Central memory CD8-positive, alpha-beta T cell (primary cell): ENCODE measurements around the gene GARIN5A.
A peak's percentile ranks its signal among the peaks of the same experiment; 100 is the strongest.

Experiments
- ATAC-seq: fragments of 150-1000 bp; cut with Tn5 transposase; replicated peaks from 2 replicates; pipeline ENCODE4 v1.10.0; 2022; ENCODE audit warnings: mild to moderate bottlenecking, moderate FRiP score, moderate number of reproducible peaks; ENCODE audit not compliant: poor library complexity, severe bottlenecking; ENCODE audit errors: extremely low read depth
- DNase-seq, 2 donors: peaks; one replicate each; pipeline ENCODE4 v3.0.0; 2021; ENCODE audit warnings: low spot score in 2 of 2
- H3K27ac Mint-ChIP-seq: one replicate; pipeline ENCODE4 v1.8.0; 2022; ENCODE audit warnings: low read depth, mild to moderate bottlenecking, moderate library complexity, mixed read lengths
- H3K27me3 Mint-ChIP-seq: one replicate; pipeline ENCODE4 v1.8.0; 2022; ENCODE audit warnings: mixed read lengths
- H3K36me3 Mint-ChIP-seq: one replicate; pipeline ENCODE4 v1.8.0; 2022; ENCODE audit warnings: mild to moderate bottlenecking, moderate library complexity, mixed read lengths; ENCODE audit not compliant: insufficient read depth
- H3K4me1 Mint-ChIP-seq: one replicate; pipeline ENCODE4 v1.8.0; 2022; ENCODE audit warnings: mixed read lengths
- H3K4me3 Mint-ChIP-seq: one replicate; pipeline ENCODE4 v1.8.0; 2022; ENCODE audit warnings: mild to moderate bottlenecking, moderate library complexity, mixed read lengths
- H3K9me3 Mint-ChIP-seq: one replicate; pipeline ENCODE4 v1.8.0; 2022; ENCODE audit warnings: mixed read lengths

The GARIN5A gene

DNA sequence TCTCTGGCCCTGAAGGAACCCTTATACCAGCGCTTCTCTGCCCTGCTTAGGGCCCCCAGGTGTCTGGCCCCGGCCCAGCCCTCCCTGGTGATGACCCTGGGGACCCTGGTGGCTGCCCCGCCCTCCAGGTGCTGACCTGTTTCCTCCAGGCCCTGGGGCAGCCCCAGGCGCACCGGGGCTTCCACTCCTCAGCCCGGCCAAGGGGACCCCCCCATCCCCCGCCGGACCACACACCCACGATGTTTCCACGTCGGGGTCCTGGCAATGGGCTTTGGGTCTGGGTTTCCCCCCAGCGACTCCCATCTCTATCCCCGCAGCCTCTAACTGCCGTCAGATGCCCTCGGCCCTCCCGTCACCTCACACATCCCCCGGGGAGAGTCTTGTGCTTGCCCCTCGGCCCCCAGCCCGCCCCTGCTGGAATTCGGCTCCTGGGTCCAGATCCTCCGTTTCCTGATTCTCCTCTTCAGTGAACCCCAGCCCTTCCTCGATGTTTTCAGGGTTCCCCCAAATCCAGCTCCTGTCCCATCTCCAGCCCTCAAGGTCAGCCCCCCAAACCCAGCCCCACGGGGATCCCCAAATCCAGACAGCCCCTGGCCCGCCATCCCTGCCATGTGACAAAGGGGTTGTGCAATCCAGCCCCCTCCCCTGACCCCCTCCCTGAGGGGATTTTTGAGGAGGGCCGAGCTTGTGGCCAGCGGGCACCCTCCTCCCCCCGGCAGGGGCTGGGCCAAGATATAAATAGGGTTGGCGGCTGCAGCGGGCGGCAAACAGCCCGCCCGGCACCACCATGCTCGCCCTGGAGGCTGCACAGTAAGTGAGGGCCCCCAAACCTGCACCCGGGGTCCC lies 58.2 kb downstream of the GARIN5A start, which contains the start of gene SPIB:
Gene SPIB (plus strand): TSS at position 763 of the 846 bp plus-strand sequence. CDS start 25 bp downstream, at position 788.
- Mint-ChIP-seq H3K27me3 (peaks cover 45% of the 10 kb centered on the region), H3K9me3 (no peaks in the 10 kb centered on the region), H3K36me3 (no peaks in the 10 kb centered on the region), H3K27ac (peak within 1 kb of the TSS; percentile 63), H3K4me3 (peak within 1 kb of the TSS; percentile 1), H3K4me1 (peaks cover 13% of the 10 kb centered on the region)
- DNase-seq (no peak), ATAC-seq (no peak)

DNA sequence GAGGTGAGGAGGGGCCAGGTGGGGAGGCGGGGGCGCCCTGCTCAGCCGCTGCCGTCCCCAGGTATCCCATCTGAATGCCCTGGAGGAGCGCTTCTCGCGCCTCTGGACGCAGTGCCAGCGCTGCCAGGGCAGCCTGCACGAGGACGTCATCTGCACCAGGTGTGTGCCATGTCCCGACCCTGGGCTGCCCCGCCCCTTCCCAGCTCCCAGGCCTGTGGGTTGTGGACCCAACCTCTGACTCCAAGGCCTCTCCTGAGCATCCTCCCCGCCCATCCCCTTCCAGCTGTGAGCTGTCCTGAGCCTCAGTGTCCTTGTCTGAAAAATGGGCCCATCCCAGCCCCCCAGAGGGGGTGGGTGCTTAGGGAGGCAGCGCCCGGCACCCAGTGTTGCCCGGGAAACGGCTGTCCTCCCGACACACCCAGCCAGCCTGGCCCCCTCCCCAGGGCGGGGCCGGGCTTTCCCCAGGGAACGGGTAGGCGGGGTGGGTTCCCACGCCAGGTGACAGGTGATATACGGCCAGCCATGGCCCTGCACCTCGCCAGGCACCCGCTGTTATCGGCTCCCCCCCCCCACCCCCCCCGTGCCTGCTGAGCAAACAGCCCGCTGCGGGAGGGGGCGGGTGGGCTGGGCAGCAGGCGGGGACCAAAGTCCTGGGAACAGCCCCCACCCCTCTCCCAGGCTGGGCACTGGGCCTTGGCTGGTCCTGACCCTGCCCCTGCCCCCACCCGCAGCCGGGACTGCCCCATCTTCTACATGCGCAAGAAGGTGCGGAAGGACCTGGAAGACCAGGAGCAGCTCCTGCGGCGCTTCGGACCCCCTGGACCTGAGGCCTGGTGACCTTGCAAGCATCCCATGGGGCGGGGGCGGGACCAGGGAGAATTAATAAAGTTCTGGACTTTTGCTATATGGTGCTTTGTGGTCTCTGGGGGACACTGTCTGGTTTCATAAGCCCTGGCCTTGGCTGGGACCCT lies 59.3 kb downstream of the GARIN5A start:
- ATAC-seq: no peak
- Mint-ChIP-seq H3K27me3 (peaks cover 37% of the 10 kb centered on the region), H3K27ac (no peak overlapping the region), H3K36me3 (no peaks in the 10 kb centered on the region), H3K9me3 (no peaks in the 10 kb centered on the region), H3K4me1 (peaks cover 13% of the 10 kb centered on the region), H3K4me3 (no peak overlapping the region)
- no peak for DNase-seq
